Measurements from ENCODE around the gene DGKD. TPM values are rescaled to one million over a fixed set of nuclear protein-coding genes. Genes with fewer than 3 reads are reported as not detected.

The DGKD gene
- total and polyA plus RNA-seq, 10 of the 15 experiments (the other 5 are each of a cell fraction or from before 2014, with no cell fraction given) = 2.7 to 81.9 (median 27.0) TPM

- H3K27ac ChIP-seq (ENCODE audit: control insufficient read depth, insufficient read depth) = peak overlapping the region; percentile 96; the same call in 1 of the 2 replicates
- no peaks in the 10 kb centered on the region for H3K9me3 ChIP-seq (replicated peaks; ENCODE audit: control insufficient read depth, insufficient read depth, low read length)
- H3K9ac ChIP-seq (ENCODE audit: control insufficient read depth, insufficient read depth, low read length) = no peak overlapping the region
- FAIRE-seq (no peak), ATAC-seq (no peak), DNase-seq (ENCODE audit: low read depth, low spot score) (no peak)
- H2AFZ ChIP-seq (ENCODE audit: control insufficient read depth, low read depth, low read length) = no peak overlapping the region
- in situ Hi-C loops (cut with MboI) (no loop called here), intact Hi-C loops (cut with micrococcal nuclease; ENCODE audit: unreplicated experiment) (no loop called here)
- H3K4me2 ChIP-seq (ENCODE audit: control insufficient read depth, insufficient read depth) = peak overlapping the region; percentile 87; the same call in 1 of the 2 replicates
- no TSS peak for BruUV-seq (replicated peaks)
- ChIA-PET SMC1A (ENCODE audit: uncharacterized antibody, unreplicated experiment) (no interaction called here), CTCF (interaction anchor here (1.3 to 1.7 kb wide), 2 partner anchors 12 to 59 kb away, joined by 4 to 5 read pairs; no protein-coding TSS in a partner anchor), POLR2A (no interaction called here), RAD21 (ENCODE audit: unreplicated experiment) (no interaction called here)
- H4K20me1 ChIP-seq (ENCODE audit: control insufficient read depth, insufficient read depth) = no peaks in the 10 kb centered on the region
- H3K4me3 ChIP-seq = no peak overlapping the region
- peaks cover 59% of the 10 kb centered on the region for H3K79me2 ChIP-seq (ENCODE audit: control insufficient read depth, insufficient read depth, low read length)
- H3K4me1 ChIP-seq (ENCODE audit: control insufficient read depth, insufficient read depth, low read length) = peaks cover 63% of the 10 kb centered on the region
- peaks cover 0 to 4% of the 10 kb centered on the region in 2 experiments; a peak in 2 of 4 replicates for H3K36me3 ChIP-seq (ENCODE audit: control insufficient read depth in 2 of 2, insufficient read depth in 2 of 2, low read length in 1 of 2)
- no peaks in the 10 kb centered on the region for H3K27me3 ChIP-seq (replicated peaks in 1 of 2; ENCODE audit: control insufficient read depth in 2 of 2, insufficient read depth in 2 of 2, low read length in 1 of 2)
- WGBS (ENCODE audit: insufficient coverage, insufficient replicate concordance, low lambda C conversion rate, missing lambda C conversion rate) = 39% methylated on average over 10 of the region's 10 CpGs
- TF ChIP-seq CTCF (IDR thresholded peaks at IDR 0.05 in 2 of 3, conservative IDR thresholded peaks at IDR 0.05 in 1 of 3; ENCODE audit: control insufficient read depth in 2 of 3, extremely low read depth in 1 of 3, insufficient read depth in 1 of 3, low read depth in 3 of 3, low read length in 3 of 3) (peak in 1 of 3 experiments; percentile 38; a peak in 1 of 6 replicates), YY1 (IDR thresholded peaks at IDR 0.05; ENCODE audit: low read depth, low read length) (0 out of 2 replicates have a peak, but pooled peaks have one; percentile 26), YBX1 (IDR thresholded peaks at IDR 0.05) (no peak), BCL11A (IDR thresholded peaks at IDR 0.05; ENCODE audit: low read depth, low read length) (no peak), RAD21 (IDR thresholded peaks at IDR 0.05; ENCODE audit: insufficient read depth, low read depth, low read length) (peak; percentile 54; the same call in 1 of the 2 replicates), HDGF (IDR thresholded peaks at IDR 0.05) (no peak), CREB1 (IDR thresholded peaks at IDR 0.05; ENCODE audit: low read depth) (0 out of 2 replicates have a peak, but pooled peaks have one; percentile 6)
These were observed 29.7 kb downstream of the DGKD start for GRCh38 chr2:233384015-233384414.
